Measurements from ENCODE around the gene CD300LB.
"Not testable (repeated sequence)": the region's sequence is repeated elsewhere in the genome, so short reads cannot be mapped to it uniquely, and the experiment has no call there.

CD300LB gene

GRCh38 chr17:74531231-74531761, at the start of gene CD300LB:
TSS of gene CD300LB (minus strand) at chr17:74531475. CDS start at chr17:74531350, 125 bp downstream.
- no peak for DNase-seq

- no peak for DNase-seq
Measured at GRCh38 chr17:74579900-74580299, 48.6 kb upstream of the CD300LB start.

DNA sequence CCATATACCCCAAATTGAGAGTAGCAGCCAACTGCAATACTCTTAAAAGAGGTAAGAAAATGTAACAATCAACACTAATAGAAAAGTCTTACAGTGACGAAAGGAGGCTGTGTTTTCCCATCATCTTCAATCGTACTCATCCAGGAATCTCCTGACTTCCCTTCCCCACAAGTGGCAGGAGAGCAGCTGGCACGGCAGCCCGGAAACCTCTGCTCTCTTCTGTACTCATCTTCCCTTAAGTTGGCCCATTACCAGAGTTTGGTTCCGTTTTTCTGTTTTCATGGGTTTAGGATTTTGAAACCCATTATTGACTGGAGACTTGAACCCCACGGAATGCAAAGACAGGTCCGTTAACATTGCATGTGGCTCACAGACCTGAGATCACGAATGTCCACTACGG, 47.7 kb upstream of the CD300LB start:
- no peak for DNase-seq

DNA sequence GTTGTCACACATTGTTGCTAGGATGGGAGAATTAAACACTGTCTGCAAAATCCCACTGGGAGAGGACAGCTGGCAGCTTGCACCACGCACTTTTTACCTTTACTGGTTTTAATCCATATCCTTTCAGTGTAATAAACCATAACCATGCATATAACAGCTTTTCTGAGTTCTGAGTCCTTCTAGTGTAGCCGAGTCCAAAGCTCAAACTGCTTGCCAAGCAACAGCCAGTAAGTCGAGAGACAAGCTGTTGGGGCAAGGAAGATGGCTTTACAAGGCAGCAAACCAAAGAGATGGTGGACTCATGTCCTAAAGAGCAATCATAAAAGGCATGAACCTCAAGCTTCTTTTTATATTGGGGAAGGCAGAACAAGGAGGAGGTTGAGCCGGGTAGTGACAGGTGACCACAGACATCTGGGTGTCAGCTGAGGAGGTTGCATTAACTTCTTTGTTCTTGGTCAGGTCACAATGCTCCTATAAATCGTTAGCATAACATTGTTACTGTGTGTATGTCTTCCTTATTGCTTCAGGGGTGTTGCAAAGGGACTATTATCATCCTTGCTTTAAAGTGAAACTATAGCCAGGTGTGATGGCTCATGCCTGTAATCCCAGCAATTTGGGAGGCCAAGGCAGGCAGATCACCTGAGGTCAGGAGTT, 43.3 kb upstream of the CD300LB start:
- no peak for DNase-seq

GRCh38 chr17:74573635-74574034, 42.4 kb upstream of the CD300LB start:
- DNase-seq = not testable (repeated sequence)

GRCh38 chr17:74573169-74573568, 41.9 kb upstream of the CD300LB start:
- no peak for DNase-seq

GRCh38 chr17:74571621-74572270, 40.5 kb upstream of the CD300LB start:
- DNase-seq = no peak

DNA sequence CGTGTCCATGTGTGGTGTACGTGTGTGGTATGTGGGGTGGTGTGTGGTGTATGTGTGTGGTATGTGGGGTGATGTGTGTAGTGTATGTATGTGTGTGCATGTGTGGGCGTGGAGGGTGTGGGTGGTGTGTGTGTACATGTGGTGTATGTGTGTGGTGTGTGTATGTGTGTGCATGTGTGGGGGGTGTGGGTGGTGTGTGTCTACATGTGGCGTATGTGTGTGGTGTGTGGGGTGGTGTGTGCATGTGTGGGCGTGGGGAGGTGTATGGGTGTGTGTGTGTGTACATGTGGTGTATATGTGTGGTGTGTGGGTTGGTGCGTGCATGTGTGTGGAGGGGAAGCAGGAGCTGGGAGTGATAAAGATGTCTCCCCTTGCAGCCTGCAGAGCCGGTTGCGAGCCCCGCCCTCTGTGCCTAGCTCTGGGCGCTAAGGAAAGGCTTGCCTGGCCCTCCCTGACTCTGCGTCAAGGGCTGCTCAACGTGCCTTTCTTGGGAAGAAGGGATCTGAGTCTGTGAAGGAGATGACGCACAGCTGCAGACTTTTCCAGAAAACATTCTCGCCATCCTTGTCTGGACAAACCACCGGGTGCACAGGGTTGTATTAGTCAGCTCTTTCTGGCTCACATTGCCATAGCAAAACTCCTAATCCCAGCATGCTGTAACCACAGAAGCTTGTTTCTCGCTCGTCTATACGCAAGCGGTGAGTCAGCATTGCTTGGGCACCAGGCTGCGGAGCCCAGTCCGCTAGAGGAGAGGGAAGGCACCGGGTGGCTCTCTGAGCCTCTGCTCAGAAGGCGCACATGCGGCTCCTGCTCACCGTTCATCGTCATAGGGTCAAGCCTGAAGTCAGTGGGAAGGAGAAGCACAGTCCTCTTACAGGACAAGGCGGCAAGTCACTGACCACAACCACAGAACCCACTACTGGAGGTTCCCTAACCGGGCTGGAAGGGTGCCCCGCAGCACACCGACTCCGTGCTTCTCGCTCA, 38.0 kb upstream of the CD300LB start:
- no peak for DNase-seq

- no peak for DNase-seq
Measured at GRCh38 chr17:74568106-74568873, 37.0 kb upstream of the CD300LB start.

DNA sequence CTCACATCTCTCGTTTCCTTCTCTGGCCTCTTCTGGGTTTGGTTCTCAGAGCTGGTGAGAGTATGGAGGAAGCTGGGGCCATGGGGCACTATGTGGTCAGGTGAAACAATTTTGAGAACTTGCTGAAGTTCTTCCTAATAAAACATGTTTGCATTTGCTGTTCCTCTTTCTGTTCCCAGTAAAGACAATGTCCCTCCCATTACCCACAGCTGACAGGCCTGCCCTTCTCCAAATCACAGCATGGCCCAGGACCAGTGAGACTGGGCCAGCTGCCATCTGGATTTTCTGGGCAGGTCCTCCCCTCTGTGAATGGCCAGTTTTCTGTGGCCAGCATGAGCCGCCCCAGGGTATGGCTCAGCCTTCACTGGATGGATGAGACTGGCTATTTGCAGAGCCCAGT, 36.1 kb upstream of the CD300LB start, which contains the start of gene CD300H:
Gene CD300H, minus strand, starts transcription at position 113 of the 400 bp plus-strand sequence.
- no peak for DNase-seq

DNA sequence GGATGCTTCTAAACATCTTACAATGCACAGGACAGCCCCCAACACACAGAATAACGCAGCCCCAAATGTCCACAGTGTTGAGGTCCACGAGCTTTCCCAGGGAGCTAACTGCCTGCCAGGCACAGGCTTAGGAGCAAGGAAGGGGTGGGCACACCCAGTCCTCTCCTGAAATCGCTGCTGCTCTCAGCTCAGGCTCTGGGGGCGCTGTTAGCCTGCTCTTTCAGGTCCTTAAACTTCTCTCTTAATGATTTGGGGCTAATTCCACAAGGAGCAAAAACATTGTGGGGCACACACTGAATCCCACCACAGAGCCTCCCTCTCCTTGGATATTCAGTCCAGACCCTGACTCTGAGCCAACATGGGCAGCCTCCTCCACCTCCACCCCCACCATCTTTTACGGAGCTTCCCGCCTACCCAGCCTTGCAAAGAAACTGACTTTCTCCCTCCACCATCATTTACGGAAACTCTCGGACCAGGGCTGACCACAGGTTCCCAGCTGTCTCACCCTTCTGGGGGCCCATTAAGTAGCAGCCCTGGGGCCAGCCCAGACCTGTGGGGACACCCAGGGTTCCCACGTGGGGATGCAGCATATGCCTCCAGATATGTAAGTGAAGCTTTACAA, 35.0 kb upstream of the CD300LB start:
- DNase-seq = no peak

- no peak for DNase-seq
Measured at GRCh38 chr17:74565126-74565525, 33.9 kb upstream of the CD300LB start.

DNA sequence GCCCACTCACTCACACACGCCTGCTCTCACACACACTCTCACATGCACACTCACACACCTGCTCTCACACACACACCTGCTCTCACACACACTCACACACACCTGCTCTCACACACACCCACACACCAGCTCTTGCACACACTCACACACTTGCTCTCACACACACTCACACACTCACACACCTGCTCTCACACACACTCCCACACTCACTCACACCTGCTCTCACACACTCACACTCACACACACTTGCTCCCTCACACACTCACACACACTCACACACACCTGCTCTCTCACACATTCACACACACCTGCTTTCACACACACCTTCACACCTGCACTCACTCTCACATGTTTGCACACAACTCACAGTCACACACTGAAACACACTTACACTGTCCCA, 32.1 kb upstream of the CD300LB start:
- no peak for DNase-seq

DNA sequence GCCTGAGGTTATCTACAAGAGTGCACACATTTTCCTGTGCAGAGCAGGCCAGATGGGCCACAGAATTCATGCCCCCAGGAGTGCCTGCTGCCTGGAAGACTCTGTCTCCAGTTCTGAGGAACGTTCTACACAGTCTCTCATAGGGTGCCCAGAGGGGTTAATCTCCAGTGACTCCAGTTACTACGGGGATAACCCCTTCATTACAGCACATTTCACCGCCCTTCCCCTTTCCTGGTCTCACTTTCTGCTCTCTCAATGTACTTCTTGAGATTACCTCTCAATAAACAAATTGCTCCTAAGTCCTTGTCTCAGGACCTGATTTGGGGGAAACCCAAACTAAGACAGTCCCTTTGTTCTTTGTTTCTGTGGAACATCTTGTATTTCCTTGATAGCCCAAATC, 30.3 kb upstream of the CD300LB start:
- no peak for DNase-seq

- DNase-seq = no peak
Measured at GRCh38 chr17:74558882-74559519, 27.7 kb upstream of the CD300LB start.

DNA sequence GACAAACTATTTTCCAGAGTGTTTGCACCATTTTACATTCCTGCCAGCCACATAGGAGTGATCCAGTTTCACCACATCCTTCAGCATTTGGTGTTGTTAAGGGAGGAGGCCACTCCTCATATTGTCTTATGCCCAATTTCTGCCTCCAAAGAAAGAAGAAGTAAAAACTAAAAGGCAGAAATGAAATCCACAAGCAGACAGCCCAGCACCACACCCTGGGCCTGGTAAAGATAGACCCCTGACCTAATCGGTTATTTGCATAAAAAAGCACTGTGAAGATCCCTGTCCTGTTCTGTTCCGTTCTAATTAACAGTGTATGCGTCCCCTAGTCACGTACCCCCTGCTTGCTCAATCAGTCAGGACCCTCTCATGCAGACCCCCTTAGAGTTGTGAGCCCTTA, 27.1 kb upstream of the CD300LB start:
- DNase-seq = not testable (repeated sequence)

- no peak for DNase-seq
Measured at GRCh38 chr17:74555427-74555940, 24.2 kb upstream of the CD300LB start.

DNA sequence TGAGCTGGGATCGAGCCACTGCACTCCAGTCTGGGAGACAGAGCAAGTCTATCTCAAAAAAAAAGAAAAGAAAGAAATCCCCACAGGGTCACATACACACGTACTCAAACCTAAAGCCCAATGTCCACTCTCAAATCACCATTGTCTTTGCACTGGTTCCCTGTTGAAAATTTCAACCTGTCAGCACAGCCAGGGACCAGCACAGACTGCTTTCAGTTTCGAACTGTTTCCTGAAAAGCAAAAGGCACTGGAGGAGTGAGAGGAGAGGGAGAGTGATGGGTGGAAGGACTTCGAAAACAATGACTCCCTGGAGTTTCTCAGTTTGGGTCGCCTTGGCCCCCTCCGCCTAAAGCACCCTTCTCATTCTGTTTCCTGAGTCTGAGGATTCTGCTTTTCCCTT, 23.6 kb upstream of the CD300LB start:
- DNase-seq = no peak

DNA sequence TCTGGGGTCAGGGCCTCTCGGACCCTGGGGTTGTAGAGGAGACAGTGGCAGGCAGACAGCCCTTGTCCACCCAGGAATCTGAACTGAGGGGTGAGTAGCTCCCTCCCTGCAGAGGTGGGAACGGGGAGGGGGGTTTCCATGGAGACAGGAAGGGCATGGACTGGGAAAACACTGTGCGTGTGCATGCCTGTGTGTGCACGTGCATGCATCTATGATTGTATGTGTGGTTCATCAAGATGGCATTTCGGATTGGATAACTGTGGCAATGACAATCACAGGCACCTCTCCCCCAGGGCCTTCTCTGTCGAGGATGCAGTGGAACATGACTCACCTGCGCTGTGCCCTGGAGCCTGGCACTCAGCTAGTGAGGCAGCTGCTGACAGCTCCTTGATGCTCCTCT, 20.8 kb upstream of the CD300LB start:
- DNase-seq = no peak

DNA sequence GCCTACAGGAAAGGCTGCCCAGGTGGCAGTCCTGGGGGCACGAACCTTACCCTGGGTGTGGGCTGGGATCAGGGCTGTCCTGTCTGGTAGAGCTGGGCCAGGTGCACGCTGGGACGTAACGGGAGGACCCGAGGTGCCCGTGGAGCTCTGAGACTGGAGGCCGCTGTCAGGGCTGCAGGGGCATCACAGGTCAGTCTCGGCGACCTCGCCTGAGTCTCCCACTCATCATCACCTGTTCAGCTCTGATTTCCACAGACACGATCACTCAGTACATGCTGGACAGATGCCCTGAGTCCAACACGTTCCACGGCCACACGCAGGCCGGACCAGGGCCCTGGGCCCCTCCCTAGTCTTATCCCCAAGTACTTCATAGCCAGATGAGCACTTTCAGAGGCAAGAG, 19.3 kb upstream of the CD300LB start:
- no peak for DNase-seq

DNA sequence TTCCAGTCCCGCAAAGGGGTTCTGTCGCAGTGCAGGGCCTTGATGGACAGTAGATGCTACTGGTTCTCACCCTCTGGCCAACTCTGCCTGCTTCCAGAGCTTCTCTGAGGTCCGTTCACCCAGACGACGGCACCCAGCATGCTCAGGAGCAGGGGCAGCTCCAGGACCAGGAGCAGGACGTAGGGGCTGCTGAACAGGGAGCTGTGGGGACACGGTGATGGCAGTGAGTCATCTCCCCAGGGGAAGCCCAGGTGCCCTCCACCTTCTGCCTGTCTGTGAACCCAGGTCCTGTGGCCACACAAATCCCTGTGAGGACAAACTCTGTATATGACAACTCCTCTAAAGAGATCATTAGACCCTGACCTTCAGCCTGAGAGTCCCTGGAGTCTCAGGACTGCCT, 18.1 kb upstream of the CD300LB start:
- no peak for DNase-seq

All from activated effector memory CD4-positive, alpha-beta T cell treated with Interleukin-2 at 50 U/mL for 16 hours (primary cell).